KMS-11 (cell line): Measurements from ENCODE around the gene TAOK3.

Source experiments
- H2AFZ ChIP-seq: fragments of 200-600 bp; sonication (generic); 2 replicates; pipeline ENCODE4 v1.6.1; 2016; ENCODE audit warnings: antibody characterized with exemption, mixed run types, low read depth
- H3K27ac ChIP-seq: fragments of 200-600 bp; sonication (generic); 2 replicates; pipeline ENCODE4 v1.6.1; 2016; ENCODE audit warnings: mild to moderate bottlenecking, mixed run types
- H3K27me3 ChIP-seq: fragments of 200-600 bp; sonication (generic); 2 replicates; pipeline ENCODE4 v1.6.1; 2017; ENCODE audit warnings: mild to moderate bottlenecking, low read depth, mixed run types, moderate library complexity; ENCODE audit not compliant: insufficient read depth
- H3K36me3 ChIP-seq: fragments of 200-600 bp; sonication (generic); 2 replicates; pipeline ENCODE4 v1.6.1; 2017; ENCODE audit warnings: mild to moderate bottlenecking, mixed run types; ENCODE audit not compliant: insufficient read depth
- H3K4me1 ChIP-seq: fragments of 200-600 bp; sonication (generic); 2 replicates; pipeline ENCODE4 v1.6.1; 2016; ENCODE audit warnings: mild to moderate bottlenecking, low read depth, mixed run types; ENCODE audit not compliant: poor library complexity, severe bottlenecking
- H3K4me2 ChIP-seq: fragments of 200-600 bp; sonication (generic); 2 replicates; pipeline ENCODE4 v1.7.0; 2016; ENCODE audit warnings: mild to moderate bottlenecking, mixed run types
- H3K4me3 ChIP-seq: fragments of 200-600 bp; sonication (generic); IDR thresholded peaks from 2 replicates; pipeline ENCODE4 v1.6.1; 2017; ENCODE audit warnings: low read depth, low read length, mixed read lengths; ENCODE audit not compliant: insufficient read depth
- H3K79me2 ChIP-seq: fragments of 200-600 bp; sonication (generic); 2 replicates; pipeline ENCODE4 v1.6.1; 2016; ENCODE audit warnings: low read depth, mixed run types; ENCODE audit not compliant: insufficient read depth
- H3K9ac ChIP-seq: fragments of 200-600 bp; sonication (generic); 2 replicates; pipeline ENCODE4 v1.6.1; 2016; ENCODE audit warnings: mild to moderate bottlenecking, mixed run types
- H4K20me1 ChIP-seq: fragments of 200-600 bp; sonication (generic); 2 replicates; pipeline ENCODE4 v1.6.1; 2016; ENCODE audit warnings: mild to moderate bottlenecking, mixed run types; ENCODE audit not compliant: insufficient read depth
- CTCF ChIP-seq: fragments of 200-600 bp; sonication (generic); conservative IDR thresholded peaks from 2 replicates; pipeline ENCODE4 v1.6.1; 2017; ENCODE audit warnings: low read depth, mild to moderate bottlenecking, antibody characterized with exemption, low read length, moderate library complexity, mixed read lengths

TAOK3 gene

DNA sequence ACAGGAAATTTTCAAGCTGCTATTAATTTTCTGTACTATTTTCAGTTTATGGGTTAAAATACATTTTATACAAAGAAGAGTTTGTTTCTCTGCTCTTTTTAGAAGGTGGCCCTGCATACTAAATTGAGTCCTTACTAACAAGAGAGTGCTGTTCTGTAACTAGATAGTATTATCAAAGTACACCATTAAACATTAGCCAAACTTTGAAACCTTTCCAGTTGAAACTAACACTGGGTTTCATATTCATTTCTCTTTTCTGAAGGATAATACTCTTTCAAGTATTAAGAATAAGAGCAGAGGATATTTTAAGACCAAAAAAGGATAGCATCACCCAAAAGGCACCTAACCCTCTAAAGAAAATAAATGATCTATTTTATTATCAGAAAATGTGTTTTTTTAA is 189.6 kb downstream of the TAOK3 start:
- no peak for TF ChIP-seq CTCF
- Histone ChIP-seq H2AFZ (no peak overlapping the region), H3K79me2 (no peaks in the 10 kb centered on the region), H3K36me3 (no peaks in the 10 kb centered on the region), H3K4me2 (no peak overlapping the region), H4K20me1 (no peaks in the 10 kb centered on the region), H3K4me3 (no peak overlapping the region), H3K4me1 (peaks cover 13% of the 10 kb centered on the region), H3K27me3 (no peaks in the 10 kb centered on the region), H3K27ac (no peak overlapping the region), H3K9ac (no peak overlapping the region)

DNA sequence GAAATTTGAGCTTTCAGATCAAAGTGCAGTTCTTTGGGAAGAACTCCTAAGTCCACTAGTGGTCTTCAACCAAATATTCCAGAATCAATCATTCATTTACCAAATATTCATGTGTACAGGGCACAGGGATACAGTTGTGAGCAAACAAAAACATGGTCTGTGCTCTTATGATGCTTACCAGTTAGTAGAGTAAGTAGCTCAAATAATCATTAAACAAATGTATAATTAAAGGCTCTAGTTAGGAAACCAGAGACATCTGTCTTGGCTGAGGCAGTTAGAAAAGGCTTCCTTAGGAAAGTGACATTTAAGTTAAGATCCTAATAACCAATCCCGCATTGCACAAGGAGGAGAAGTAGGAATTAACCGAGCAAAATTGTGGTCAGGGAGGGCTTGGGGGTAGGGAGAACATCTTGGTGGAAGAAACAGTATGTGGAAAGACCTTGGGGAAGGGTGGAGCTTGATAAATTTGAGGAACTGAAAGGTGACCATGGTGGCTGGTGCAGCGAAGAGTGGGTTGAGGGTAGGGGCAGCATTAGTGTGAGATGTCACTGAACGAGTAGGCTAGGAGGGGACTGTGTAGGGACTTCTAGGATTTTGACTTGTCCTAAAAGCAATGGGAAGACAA is 196.8 kb downstream of the TAOK3 start:
- H4K20me1 ChIP-seq = no peaks in the 10 kb centered on the region
- no peaks in the 10 kb centered on the region for H3K79me2 ChIP-seq
- no peak overlapping the region for H3K4me3 ChIP-seq
- H3K27me3 ChIP-seq = no peaks in the 10 kb centered on the region
- no peak for TF ChIP-seq CTCF
- H3K4me2 ChIP-seq = no peak overlapping the region
- H2AFZ ChIP-seq = no peak overlapping the region
- H3K9ac ChIP-seq = no peak overlapping the region
- no peaks in the 10 kb centered on the region for H3K4me1 ChIP-seq
- H3K27ac ChIP-seq = no peak overlapping the region
- H3K36me3 ChIP-seq = no peaks in the 10 kb centered on the region

GRCh38 chr12:118166946-118167345 is 205.8 kb downstream of the TAOK3 start:
- peak overlapping the region; percentile 36; the same call in 1 of the 2 replicates for H3K27ac ChIP-seq
- H3K4me1 ChIP-seq = peaks cover 31% of the 10 kb centered on the region
- H3K9ac ChIP-seq = no peak overlapping the region
- no peaks in the 10 kb centered on the region for H3K27me3 ChIP-seq
- H4K20me1 ChIP-seq = no peaks in the 10 kb centered on the region
- no peak overlapping the region for H2AFZ ChIP-seq
- no peak for TF ChIP-seq CTCF
- H3K4me3 ChIP-seq = no peak overlapping the region
- no peaks in the 10 kb centered on the region for H3K36me3 ChIP-seq
- H3K4me2 ChIP-seq = peak overlapping the region; percentile 42
- no peaks in the 10 kb centered on the region for H3K79me2 ChIP-seq

DNA sequence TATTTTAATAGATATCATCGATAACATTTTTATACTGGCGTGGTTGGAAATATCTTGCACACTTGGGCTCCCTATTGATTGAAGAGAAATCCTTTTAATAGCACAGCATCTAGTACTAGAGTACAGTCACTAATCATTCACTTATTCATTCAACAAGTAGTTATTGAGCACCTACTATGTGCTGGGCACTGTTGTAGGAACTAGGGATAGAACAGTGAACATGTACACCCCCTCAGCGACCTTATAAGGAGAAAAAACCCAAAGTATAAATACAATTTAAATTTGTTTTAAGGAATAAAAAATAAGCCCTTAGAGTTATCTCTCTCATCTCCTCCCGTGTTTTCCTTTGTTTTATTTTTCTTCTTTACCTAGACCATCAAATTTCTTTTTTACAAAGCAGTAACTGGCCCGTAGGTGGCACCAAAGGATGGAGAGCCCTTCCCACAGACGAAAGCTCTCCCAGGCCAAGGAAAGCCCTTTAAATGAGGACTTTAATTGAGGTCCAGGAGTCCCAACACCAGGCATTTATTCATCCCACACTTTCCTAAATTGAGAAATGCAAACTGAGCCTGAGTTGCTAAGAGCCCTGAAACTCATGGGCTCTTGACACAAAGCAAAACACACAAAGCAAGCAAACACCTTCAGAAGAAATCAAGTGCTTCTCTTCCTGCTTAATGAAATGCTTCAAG is 207.8 kb downstream of the TAOK3 start:
- no peaks in the 10 kb centered on the region for H3K36me3 ChIP-seq

More for the DNA sequence above, 207.8 kb downstream of the TAOK3 start:
- Histone ChIP-seq H3K27me3 (no peaks in the 10 kb centered on the region), H4K20me1 (no peaks in the 10 kb centered on the region), H3K9ac (no peak overlapping the region), H3K27ac (no peak overlapping the region), H2AFZ (no peak overlapping the region), H3K4me2 (peak overlapping the region; percentile 9; the same call in 1 of the 2 replicates), H3K4me3 (no peak overlapping the region), H3K79me2 (no peaks in the 10 kb centered on the region), H3K4me1 (peaks cover 31% of the 10 kb centered on the region)
- TF ChIP-seq CTCF = peak; percentile 32; the same call in 1 of the 2 replicates
